Skeletal muscle satellite cell (primary cell): ENCODE results near the gene CTSS.
"Not testable (repeated sequence)": the region's sequence is repeated elsewhere in the genome, so short reads cannot be mapped to it uniquely, and the experiment has no call there.

Source experiments
- H3K27me3 ChIP-seq: 2 replicates; pipeline ENCODE4 v1.7.0; 2013; ENCODE audit warnings: low read length; ENCODE audit not compliant: control insufficient read depth, insufficient read depth
- H3K36me3 ChIP-seq: 2 replicates; pipeline ENCODE4 v1.7.0; 2013; ENCODE audit warnings: mild to moderate bottlenecking, control low read depth, low read length; ENCODE audit not compliant: insufficient read depth
- H3K4me1 ChIP-seq: 2 replicates; pipeline ENCODE4 v1.7.0; 2013; ENCODE audit warnings: low read length; ENCODE audit not compliant: control insufficient read depth, insufficient read depth
- H3K4me2 ChIP-seq: 2 replicates; pipeline ENCODE4 v1.7.0; 2013; ENCODE audit warnings: mild to moderate bottlenecking, low read length
- H3K4me3 ChIP-seq: 2 replicates; pipeline ENCODE4 v1.7.0; 2013; ENCODE audit warnings: low read length
- H3K9ac ChIP-seq: 2 replicates; pipeline ENCODE4 v1.7.0; 2013; ENCODE audit warnings: mild to moderate bottlenecking, low read depth, low read length, moderate library complexity
- H3K9me3 ChIP-seq: replicated peaks from 2 replicates; pipeline ENCODE4 v1.7.0; 2013; ENCODE audit warnings: mild to moderate bottlenecking, control low read depth, low read length

CTSS gene

DNA sequence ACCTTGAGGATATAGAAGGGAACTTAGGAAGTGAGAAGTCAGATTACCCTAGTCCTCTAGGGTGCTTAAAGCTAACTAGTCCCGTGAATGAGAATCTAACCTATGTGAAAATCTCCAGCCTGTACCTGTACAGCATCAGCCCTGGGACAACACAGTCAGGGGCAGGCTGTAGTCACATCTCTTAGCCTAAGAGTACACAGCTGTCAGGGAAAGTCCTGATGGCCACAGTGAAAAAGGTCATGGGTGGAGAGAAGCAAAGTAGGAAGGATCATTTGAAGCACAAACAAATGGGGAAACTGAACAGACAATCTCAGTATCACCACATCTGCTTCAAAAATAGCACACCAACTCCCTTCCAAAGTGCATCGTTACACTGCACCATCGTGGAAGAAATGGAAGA, 30.8 kb upstream of the CTSS start:
- H3K4me1 ChIP-seq = no peaks in the 10 kb centered on the region
- no peak overlapping the region for H3K9ac ChIP-seq
- no peak overlapping the region for H3K4me2 ChIP-seq
- no peaks in the 10 kb centered on the region for H3K9me3 ChIP-seq
- H3K27me3 ChIP-seq = no peaks in the 10 kb centered on the region
- H3K4me3 ChIP-seq = no peak overlapping the region
- H3K36me3 ChIP-seq = peaks cover 34% of the 10 kb centered on the region

DNA sequence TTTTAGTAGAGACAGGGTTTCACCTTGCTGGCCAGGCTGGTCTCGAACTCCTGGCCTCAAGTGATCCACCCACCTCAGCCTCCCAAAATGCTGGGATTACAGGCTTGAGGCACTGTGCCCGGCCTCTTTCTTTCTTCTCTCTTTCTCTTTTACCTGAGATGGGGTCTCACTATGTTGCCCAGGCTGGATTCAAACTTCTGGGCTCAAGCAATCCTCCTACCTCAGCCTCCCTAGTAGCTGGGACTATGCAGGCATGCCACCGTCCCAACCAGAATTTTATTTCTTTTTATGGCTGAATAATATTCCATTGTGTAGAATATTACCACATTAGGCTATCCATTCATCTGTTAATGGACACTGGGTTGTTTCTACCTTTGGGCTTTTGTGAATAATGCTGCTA, 28.2 kb upstream of the CTSS start:
- H3K9me3 ChIP-seq, H3K4me1 ChIP-seq, H3K4me3 ChIP-seq, H3K27me3 ChIP-seq, H3K4me2 ChIP-seq, H3K9ac ChIP-seq: not testable (repeated sequence)
- H3K36me3 ChIP-seq = peaks cover 25% of the 10 kb centered on the region

DNA sequence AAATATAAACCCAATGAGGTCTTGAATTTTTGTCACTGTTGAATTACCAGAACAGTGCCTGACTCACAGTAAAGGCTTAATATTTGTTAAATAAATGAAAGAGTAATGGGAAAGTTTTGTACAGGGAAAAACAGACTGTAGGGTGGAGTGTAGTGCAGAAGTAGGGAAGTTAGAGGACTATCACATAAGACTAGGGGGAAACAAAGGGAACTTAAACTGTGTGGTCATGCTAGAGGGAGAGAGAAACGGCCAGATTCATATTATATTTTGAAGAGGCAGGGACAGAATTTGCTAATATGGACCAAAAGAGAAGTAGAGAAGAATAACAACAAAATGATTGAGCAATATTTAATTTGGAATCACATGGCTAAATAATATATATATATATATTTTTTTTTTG, 27.6 kb upstream of the CTSS start:
- no peak overlapping the region for H3K4me2 ChIP-seq
- H3K27me3 ChIP-seq = no peaks in the 10 kb centered on the region
- peaks cover 21% of the 10 kb centered on the region for H3K36me3 ChIP-seq
- H3K4me1 ChIP-seq = no peaks in the 10 kb centered on the region
- H3K9ac ChIP-seq = no peak overlapping the region
- H3K9me3 ChIP-seq = no peaks in the 10 kb centered on the region
- no peak overlapping the region for H3K4me3 ChIP-seq

DNA sequence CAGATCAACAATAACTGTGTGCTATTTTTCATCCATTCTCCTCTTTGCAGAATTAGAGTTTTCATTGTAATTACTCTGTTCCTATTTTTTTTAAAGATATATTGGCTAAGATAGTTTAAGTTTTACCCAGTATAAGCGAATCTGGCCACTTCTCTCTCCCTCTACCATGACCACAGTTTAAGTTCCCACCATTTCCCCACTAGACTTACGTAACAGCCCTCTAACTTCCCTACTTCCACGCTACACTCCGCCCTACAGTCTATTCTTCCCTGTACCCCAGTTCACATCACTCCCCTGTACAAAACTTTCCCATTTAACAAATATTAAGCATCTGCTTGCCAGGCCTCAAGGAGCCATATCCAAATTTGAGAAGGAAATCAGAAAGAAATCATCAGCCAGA, 26.0 kb upstream of the CTSS start:
- Histone ChIP-seq H3K9ac (no peak overlapping the region), H3K4me3 (no peak overlapping the region), H3K36me3 (peaks cover 9% of the 10 kb centered on the region), H3K4me2 (no peak overlapping the region), H3K9me3 (no peaks in the 10 kb centered on the region), H3K4me1 (no peaks in the 10 kb centered on the region), H3K27me3 (no peaks in the 10 kb centered on the region)

DNA sequence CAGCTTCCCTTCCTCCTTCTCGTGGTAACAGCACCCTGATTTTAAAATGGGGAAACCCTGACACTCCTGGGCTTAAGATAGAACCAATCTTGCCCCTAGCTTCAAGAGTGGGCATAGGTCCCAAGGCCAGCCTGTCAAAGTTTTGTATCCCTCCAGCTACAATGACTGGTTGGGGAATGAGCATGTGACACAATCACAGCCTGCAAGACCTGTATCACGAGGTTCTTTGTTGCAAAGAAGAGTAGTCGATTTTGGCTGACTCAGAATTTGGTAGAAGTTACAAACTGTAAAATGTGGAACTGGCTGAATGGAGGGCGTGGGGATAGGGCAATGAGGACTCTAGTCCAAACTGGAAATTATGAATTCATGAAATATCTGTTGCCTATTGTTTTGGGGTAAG, 23.8 kb upstream of the CTSS start:
- Histone ChIP-seq H3K27me3 (no peaks in the 10 kb centered on the region), H3K36me3 (no peaks in the 10 kb centered on the region), H3K9me3 (no peaks in the 10 kb centered on the region), H3K4me3 (no peak overlapping the region), H3K4me1 (no peaks in the 10 kb centered on the region), H3K4me2 (no peak overlapping the region), H3K9ac (no peak overlapping the region)

DNA sequence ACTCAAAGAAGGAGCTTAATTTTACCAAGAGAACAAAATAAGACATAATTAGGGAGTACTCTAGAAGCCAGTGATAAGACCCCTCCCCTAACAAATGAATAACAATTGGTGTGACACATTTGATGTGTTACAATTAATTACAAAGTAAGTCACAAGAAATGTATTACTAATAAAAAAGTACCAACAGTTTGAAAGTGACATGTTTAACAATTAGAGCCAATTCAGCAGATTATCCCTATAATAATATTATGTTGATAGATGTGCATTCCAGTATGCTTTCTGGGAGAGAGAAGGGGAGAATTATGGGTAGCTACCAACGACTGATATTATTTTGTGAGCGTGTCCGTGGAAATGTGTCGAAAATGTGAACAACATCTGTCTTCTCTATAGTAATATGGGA, 23.4 kb upstream of the CTSS start:
- Histone ChIP-seq H3K4me1 (no peaks in the 10 kb centered on the region), H3K9ac (no peak overlapping the region), H3K36me3 (no peaks in the 10 kb centered on the region), H3K4me3 (no peak overlapping the region), H3K4me2 (no peak overlapping the region), H3K9me3 (no peaks in the 10 kb centered on the region), H3K27me3 (no peaks in the 10 kb centered on the region)

DNA sequence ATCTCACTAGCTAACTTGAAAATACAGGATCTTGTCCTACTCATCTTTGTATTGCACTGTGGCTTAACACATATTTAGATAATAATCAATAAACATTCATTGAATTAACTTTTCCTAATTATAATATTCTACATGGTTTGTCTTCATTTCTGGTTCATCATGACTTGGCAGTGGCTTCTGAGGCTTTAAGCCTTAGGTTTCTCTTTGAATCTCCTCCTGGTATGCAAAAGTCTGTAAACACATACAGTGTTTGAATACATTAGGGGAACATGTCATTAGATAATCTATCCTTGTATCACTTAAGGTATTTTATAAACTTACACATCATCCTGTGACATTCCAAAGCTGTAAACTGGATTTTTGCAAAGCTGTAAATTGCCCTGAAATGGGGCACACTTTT, 21.9 kb upstream of the CTSS start:
- H3K9me3 ChIP-seq = no peaks in the 10 kb centered on the region
- no peaks in the 10 kb centered on the region for H3K4me1 ChIP-seq
- no peaks in the 10 kb centered on the region for H3K36me3 ChIP-seq
- no peaks in the 10 kb centered on the region for H3K27me3 ChIP-seq
- no peak overlapping the region for H3K9ac ChIP-seq
- no peak overlapping the region for H3K4me3 ChIP-seq
- no peak overlapping the region for H3K4me2 ChIP-seq

DNA sequence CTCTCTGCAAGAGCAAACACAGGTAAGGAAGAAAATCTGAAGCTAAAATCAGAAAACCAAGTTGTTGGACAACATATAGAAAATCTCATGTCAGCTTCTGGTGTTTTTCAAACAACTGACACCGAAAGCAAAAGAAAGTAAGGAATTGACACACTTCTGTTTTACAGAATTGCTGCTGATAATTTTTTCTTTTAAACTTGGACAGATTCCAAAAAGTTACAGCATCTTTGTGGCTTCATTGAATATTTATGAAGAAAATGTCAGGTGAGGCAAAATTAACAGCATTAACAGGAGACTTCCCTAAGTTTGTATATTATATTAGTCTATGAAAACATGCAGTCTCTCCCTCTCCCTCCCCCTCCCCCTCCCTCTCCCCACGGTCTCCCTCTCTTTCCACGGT, 14.9 kb upstream of the CTSS start:
- no peak overlapping the region for H3K9ac ChIP-seq
- H3K36me3 ChIP-seq = no peaks in the 10 kb centered on the region
- H3K4me2 ChIP-seq = no peak overlapping the region
- no peak overlapping the region for H3K4me3 ChIP-seq
- no peaks in the 10 kb centered on the region for H3K4me1 ChIP-seq
- H3K27me3 ChIP-seq = no peaks in the 10 kb centered on the region
- H3K9me3 ChIP-seq = no peaks in the 10 kb centered on the region

DNA sequence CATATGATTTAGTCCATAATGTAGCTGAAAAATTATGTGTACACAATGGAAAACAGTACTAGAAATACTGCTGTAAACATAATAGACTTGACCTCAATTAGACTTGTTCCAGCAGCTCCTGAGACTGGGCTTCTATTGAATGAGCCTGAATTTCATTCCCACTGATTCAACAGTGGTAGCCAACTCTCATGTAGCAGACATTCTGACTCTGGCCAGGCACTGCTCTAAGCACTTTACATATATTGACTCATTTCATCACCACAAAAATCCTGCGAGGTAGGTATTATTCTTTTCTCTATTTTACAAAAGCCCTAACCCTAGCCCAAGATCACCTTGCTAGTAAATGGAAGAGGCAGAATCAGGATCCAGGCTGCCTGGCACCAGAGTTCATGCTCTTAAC, 12.8 kb upstream of the CTSS start:
- Histone ChIP-seq H3K27me3 (no peaks in the 10 kb centered on the region), H3K9ac (no peak overlapping the region), H3K4me3 (no peak overlapping the region), H3K4me2 (no peak overlapping the region), H3K4me1 (no peaks in the 10 kb centered on the region), H3K36me3 (no peaks in the 10 kb centered on the region), H3K9me3 (no peaks in the 10 kb centered on the region)

DNA sequence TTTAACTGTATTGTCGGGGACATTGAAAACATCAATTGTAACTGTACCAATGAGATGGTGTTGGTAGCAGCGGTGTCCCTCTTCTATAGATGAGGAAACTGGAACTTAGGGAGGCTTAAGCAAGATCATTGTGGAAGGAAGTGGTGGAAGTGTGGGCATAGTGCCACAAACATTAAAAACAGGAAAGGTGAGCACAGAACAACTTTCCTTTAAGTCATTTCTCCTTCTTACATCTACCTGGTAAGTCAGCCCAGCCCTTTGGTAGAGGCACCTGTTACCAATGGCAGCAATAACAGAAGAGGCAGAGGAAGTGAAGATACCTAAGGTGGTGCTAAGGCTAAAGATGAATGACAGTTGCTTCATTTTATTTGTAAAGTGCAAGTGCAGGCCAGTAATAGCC, 12.0 kb upstream of the CTSS start:
- H3K4me2 ChIP-seq = no peak overlapping the region
- no peak overlapping the region for H3K9ac ChIP-seq
- H3K36me3 ChIP-seq = no peaks in the 10 kb centered on the region
- H3K4me1 ChIP-seq = no peaks in the 10 kb centered on the region
- no peaks in the 10 kb centered on the region for H3K27me3 ChIP-seq
- no peaks in the 10 kb centered on the region for H3K9me3 ChIP-seq
- H3K4me3 ChIP-seq = no peak overlapping the region

DNA sequence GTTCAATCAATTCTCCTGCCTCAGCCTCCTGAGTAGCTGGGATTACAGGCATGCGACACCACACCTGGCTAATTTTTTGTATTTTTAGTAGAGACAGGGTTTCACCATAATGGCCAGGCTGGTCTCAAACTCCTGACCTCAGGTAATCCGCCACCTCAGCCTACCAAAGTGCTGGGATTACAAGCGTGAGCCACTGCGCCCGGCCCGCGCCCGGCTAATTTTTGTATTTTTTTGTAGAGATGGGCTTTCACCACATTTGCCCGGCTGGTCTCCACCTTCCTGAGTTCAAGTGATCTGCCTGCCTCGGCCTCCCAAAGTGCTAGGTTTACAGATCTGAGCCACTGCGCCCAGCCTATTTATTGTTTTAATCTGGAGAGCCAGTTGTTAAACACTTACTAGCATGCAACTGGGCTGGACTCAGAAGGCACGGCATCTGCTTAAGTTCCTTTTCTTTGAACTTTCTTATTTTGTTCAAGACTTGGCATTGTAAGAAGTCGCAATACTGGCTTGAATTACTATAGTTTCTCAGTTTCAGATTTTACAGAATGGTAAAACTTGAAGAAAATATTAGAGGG, 10.4 kb upstream of the CTSS start:
- not testable (repeated sequence) for H3K27me3 ChIP-seq, H3K4me3 ChIP-seq, H3K9me3 ChIP-seq, H3K9ac ChIP-seq, H3K4me2 ChIP-seq, H3K4me1 ChIP-seq, H3K36me3 ChIP-seq

DNA sequence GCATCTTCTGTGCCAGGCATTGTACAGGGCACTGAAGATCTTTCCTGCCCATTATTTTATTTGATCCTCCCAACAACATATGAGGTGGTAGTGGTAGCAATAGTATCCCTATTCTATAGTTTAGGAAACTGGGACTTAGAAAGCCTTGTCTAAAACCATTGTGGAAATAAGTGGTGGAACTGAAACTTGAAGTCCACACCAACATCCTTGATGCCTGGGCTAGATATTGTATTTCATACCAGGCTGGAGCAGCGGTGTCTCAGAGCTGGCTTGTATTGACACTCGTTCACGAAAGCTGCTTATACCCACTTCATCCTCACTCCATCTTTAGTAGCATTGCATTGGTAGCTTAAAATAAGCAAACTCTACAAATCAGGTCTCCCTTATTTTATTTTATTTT, 9.7 kb upstream of the CTSS start:
- Histone ChIP-seq H3K4me1 (no peaks in the 10 kb centered on the region), H3K36me3 (no peaks in the 10 kb centered on the region), H3K27me3 (no peaks in the 10 kb centered on the region), H3K4me2 (no peak overlapping the region), H3K9me3 (no peaks in the 10 kb centered on the region), H3K4me3 (no peak overlapping the region), H3K9ac (no peak overlapping the region)
